HFFc6 (cell line): Measurements from ENCODE around the gene ADGRB3. TPM values are rescaled to one million over a fixed set of nuclear protein-coding genes. Genes with fewer than 3 reads are reported as not detected.

ENCODE experiments used
- DNase-seq: peaks from one replicate; pipeline ENCODE4 v3.0.0-alpha.2; 2018
- H3K27ac Mint-ChIP-seq: 2 replicates; pipeline ENCODE4 v1.8.0; 2020; ENCODE audit warnings: mild to moderate bottlenecking, mixed read lengths
- H3K27me3 Mint-ChIP-seq: 2 replicates; pipeline ENCODE4 v1.8.0; 2021; ENCODE audit warnings: mild to moderate bottlenecking, moderate library complexity, mixed read lengths; ENCODE audit not compliant: insufficient read depth
- H3K36me3 Mint-ChIP-seq: 2 replicates; pipeline ENCODE4 v1.8.0; 2021; ENCODE audit warnings: low read depth, mixed read lengths
- H3K4me1 Mint-ChIP-seq: 2 replicates; pipeline ENCODE4 v1.8.0; 2020; ENCODE audit warnings: low read depth, mixed read lengths
- H3K4me3 Mint-ChIP-seq: 2 replicates; pipeline ENCODE4 v1.8.0; 2020; ENCODE audit warnings: mild to moderate bottlenecking, moderate library complexity, mixed read lengths
- H3K9me3 Mint-ChIP-seq: 2 replicates; pipeline ENCODE4 v1.8.0; 2020; ENCODE audit warnings: mild to moderate bottlenecking, mixed read lengths
- CTCF ChIP-seq: fragments of 200-600 bp; sonication (generic); IDR thresholded peaks from 2 replicates; pipeline ENCODE4 v1.5.0; 2021; ENCODE audit warnings: antibody characterized with exemption, mild to moderate bottlenecking
- total RNA-seq, 6 experiments: library from RNA; stranded (reverse); fragmentation: NEBNext Ultra II Directional; extraction: Animal tissue kit (Norgen Biotek cat#: 25700); gene quantifications; 2 replicates in 1 of 6; 3 replicates in 5 of 6; pipeline ENCODE4 v1.2.3, GENCODE V29; 2021

The ADGRB3 gene
- total RNA-seq, 6 experiments from 2014 or later: 0.05 to 0.07 (median 0.05) TPM; not detected in 3

GRCh38 chr6:69305456-69305855, 670.4 kb downstream of the ADGRB3 start:
- no peak overlapping the region for H3K27ac Mint-ChIP-seq
- no peak for DNase-seq
- peaks cover 63% of the 10 kb centered on the region for H3K9me3 Mint-ChIP-seq
- no peaks in the 10 kb centered on the region; the same call in 1 of the 2 replicates for H3K27me3 Mint-ChIP-seq
- H3K4me3 Mint-ChIP-seq: no peak overlapping the region
- TF ChIP-seq CTCF: no peak
- no peaks in the 10 kb centered on the region for H3K4me1 Mint-ChIP-seq
- H3K36me3 Mint-ChIP-seq: no peaks in the 10 kb centered on the region

GRCh38 chr6:69308584-69308983, 673.5 kb downstream of the ADGRB3 start:
- no peaks in the 10 kb centered on the region; the same call in 1 of the 2 replicates for H3K27me3 Mint-ChIP-seq
- no peak for TF ChIP-seq CTCF
- no peaks in the 10 kb centered on the region for H3K4me1 Mint-ChIP-seq
- no peak overlapping the region for H3K27ac Mint-ChIP-seq
- DNase-seq: no peak
- no peak overlapping the region for H3K4me3 Mint-ChIP-seq
- no peaks in the 10 kb centered on the region for H3K36me3 Mint-ChIP-seq
- peaks cover 50% of the 10 kb centered on the region for H3K9me3 Mint-ChIP-seq

GRCh38 chr6:69311888-69312287, 676.8 kb downstream of the ADGRB3 start:
- TF ChIP-seq CTCF: no peak
- Mint-ChIP-seq H3K27ac (no peak overlapping the region), H3K4me3 (no peak overlapping the region), H3K36me3 (no peaks in the 10 kb centered on the region), H3K9me3 (peaks cover 35% of the 10 kb centered on the region), H3K27me3 (no peaks in the 10 kb centered on the region; the same call in 1 of the 2 replicates), H3K4me1 (no peaks in the 10 kb centered on the region)
- no peak for DNase-seq

- no peak overlapping the region for H3K27ac Mint-ChIP-seq
- H3K36me3 Mint-ChIP-seq: no peaks in the 10 kb centered on the region
- H3K9me3 Mint-ChIP-seq: peaks cover 21% of the 10 kb centered on the region
- no peak overlapping the region for H3K4me3 Mint-ChIP-seq
- no peaks in the 10 kb centered on the region for H3K4me1 Mint-ChIP-seq
- no peak for TF ChIP-seq CTCF
- no peak for DNase-seq
- no peaks in the 10 kb centered on the region; the same call in 1 of the 2 replicates for H3K27me3 Mint-ChIP-seq
Measured at GRCh38 chr6:69314001-69314400, 678.9 kb downstream of the ADGRB3 start.

- DNase-seq: no peak
- Mint-ChIP-seq H3K9me3 (peaks cover 17% of the 10 kb centered on the region), H3K27me3 (no peaks in the 10 kb centered on the region; the same call in 1 of the 2 replicates)
Measured at GRCh38 chr6:69314531-69314930, 679.4 kb downstream of the ADGRB3 start.

More at GRCh38 chr6:69314531-69314930, 679.4 kb downstream of the ADGRB3 start:
- Mint-ChIP-seq H3K4me1 (no peaks in the 10 kb centered on the region), H3K36me3 (no peaks in the 10 kb centered on the region), H3K4me3 (no peak overlapping the region), H3K27ac (no peak overlapping the region)
- TF ChIP-seq CTCF: no peak
